ENCODE data around the gene ETV6.

Gene ETV6

DNA sequence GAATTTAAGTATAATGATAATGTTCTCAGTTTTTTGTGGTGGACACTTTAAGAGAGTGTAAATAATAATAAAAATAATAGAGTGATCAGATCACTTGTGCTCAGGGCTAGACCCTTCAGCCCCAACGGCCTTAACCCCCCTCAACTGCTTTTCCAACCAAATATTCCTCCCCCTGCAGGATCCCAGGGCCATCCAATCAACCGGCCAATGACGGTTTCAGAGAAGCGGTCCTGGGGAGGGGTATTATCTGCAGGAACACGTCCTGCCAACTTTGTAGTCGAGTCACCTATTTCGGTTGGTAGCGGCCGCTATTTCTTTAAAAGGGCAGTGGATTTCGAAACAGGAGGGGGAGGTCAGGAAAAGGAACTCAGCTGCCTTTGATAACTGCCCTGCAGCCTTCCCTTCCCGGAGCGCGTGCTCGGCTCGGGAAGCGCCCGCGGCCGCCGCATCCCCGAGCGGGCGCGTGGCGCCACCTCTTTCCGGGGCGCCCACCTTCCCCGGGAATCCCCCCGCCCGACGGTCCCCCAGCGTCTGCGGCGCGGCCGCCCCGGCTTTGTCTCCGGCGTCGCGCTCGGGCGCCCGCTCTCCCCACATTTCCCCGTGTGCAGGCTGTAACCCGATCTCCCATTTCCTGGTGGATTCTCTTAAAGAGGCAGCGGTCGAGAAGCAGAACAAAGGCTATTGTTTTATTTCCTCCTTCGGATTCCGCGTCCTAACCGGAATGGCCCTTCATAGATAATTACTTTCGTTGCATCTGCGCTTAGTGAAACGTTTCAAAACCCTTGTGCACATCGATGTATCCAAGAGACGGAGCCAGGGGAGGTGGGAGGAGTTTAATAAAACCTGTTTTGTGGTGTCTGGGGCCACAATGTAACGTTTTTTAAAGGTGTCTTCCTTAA lies 711 bp upstream of the ETV6 start:
- peak overlapping the region; percentile 94 for H3K27ac ChIP-seq
- no peaks in the 10 kb centered on the region for H3K36me3 ChIP-seq
- TF ChIP-seq, protein P1, sequence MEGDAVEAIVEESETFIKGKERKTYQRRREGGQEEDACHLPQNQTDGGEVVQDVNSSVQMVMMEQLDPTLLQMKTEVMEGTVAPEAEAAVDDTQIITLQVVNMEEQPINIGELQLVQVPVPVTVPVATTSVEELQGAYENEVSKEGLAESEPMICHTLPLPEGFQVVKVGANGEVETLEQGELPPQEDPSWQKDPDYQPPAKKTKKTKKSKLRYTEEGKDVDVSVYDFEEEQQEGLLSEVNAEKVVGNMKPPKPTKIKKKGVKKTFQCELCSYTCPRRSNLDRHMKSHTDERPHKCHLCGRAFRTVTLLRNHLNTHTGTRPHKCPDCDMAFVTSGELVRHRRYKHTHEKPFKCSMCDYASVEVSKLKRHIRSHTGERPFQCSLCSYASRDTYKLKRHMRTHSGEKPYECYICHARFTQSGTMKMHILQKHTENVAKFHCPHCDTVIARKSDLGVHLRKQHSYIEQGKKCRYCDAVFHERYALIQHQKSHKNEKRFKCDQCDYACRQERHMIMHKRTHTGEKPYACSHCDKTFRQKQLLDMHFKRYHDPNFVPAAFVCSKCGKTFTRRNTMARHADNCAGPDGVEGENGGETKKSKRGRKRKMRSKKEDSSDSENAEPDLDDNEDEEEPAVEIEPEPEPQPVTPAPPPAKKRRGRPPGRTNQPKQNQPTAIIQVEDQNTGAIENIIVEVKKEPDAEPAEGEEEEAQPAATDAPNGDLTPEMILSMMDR (IDR thresholded peaks at IDR 0.05; ENCODE audit: low read depth, low read length): no peak
- DNase-seq: peak; percentile 70
- no peaks in the 10 kb centered on the region for H3K27me3 ChIP-seq (ENCODE audit: insufficient read depth, low read depth, severe bottlenecking)
- H3K9me3 ChIP-seq (ENCODE audit: severe bottlenecking): no peaks in the 10 kb centered on the region
- H3K4me3 ChIP-seq (ENCODE audit: low read depth, low read length): peak overlapping the region; percentile 81

DNA sequence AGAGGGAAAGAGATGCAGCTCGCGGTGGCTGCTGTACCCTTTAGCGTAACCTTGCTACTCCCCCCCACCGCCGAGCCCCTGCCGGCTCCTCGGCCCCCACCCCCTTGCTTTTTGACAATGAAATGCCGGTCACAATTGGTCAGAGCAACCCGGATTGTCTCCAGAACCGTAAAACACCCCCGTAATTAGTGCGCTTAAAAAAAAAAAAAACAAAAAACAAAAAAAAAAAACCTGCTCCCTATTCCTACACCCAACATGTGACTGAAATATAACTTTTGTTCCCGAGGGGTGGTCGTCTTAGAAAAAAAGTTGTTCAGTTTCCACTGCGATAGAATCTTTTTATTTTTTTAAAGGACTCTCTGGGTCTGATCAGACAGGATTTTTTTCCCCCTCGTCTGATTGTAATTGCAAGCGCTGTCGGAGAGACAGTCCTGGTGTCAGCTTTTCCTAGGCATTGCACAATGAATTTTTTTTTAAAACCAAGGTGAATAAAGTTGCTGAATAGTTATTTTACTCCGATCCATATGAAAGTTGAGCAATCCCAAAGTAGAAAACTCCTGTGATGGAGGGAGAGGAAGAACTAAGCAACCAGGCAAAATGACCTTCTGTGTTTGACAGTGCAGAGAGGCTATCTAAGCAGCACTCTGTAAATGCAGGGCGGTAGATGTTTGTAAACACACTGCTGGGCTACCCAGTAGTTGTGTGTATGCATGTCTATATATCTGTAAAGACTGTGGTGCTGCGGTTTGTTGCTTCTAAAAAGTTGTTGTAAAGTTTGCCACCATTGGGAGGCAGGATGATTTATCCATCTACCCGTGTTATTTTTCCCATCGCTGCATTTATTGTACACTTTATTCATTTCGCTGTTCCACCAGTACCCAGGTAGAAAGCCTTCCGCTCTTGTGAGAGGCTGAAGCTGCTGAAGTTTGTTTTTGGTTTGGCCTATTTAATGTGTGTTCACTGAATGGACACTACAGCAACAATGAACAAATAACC lies 1.1 kb downstream of the ETV6 start:
- no peak for DNase-seq
- Histone ChIP-seq H3K4me3 (ENCODE audit: low read depth, low read length) (peak overlapping the region; percentile 81), H3K27me3 (ENCODE audit: insufficient read depth, low read depth, severe bottlenecking) (no peaks in the 10 kb centered on the region), H3K36me3 (no peaks in the 10 kb centered on the region), H3K9me3 (ENCODE audit: severe bottlenecking) (no peaks in the 10 kb centered on the region), H3K27ac (peak overlapping the region; percentile 71)
- TF ChIP-seq, protein P1 (IDR thresholded peaks at IDR 0.05; ENCODE audit: low read depth, low read length): no peak

DNA sequence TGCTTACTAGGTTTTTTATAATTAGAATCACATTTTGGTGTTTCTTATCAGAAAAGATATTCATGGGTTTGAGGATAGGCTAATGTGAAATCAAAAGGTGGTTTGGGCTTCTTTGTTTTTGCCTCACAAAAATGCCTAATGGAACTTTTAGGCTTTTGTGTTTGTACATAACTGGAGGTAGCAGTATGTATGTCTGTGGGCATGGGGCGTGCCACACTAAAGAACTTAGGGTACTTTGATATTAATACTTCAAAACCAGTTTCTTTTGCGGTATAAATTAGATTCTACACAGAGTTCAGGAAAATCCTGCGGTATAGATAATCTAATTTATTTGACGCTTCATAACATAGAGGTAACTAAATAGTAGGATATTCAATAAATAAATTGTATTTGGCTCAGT lies 1.9 kb downstream of the ETV6 start:
- TF ChIP-seq, protein P1 (IDR thresholded peaks at IDR 0.05; ENCODE audit: low read depth, low read length): no peak
- DNase-seq: no peak
- H3K27me3 ChIP-seq (ENCODE audit: insufficient read depth, low read depth, severe bottlenecking): no peaks in the 10 kb centered on the region
- no peak overlapping the region for H3K27ac ChIP-seq
- H3K36me3 ChIP-seq: no peaks in the 10 kb centered on the region
- H3K4me3 ChIP-seq (ENCODE audit: low read depth, low read length): no peak overlapping the region
- no peaks in the 10 kb centered on the region for H3K9me3 ChIP-seq (ENCODE audit: severe bottlenecking)

DNA sequence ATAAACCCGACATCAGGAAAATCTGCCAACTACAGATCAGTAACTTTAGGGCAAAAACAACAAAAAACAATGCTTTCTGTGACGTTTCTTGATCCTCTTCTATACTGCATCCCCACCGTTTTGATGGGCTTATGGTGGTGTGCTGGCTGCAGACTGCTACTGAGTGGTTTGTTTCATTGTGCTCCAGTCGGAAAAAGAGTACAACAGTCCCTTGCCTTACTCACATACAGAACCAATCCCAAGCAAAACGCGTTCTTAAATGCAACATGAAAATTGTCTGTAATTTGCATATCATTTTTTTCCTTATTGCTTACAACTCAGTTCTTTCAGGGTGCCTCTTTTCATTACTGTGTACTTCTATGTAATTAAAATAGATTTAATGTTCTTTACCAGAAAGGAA lies 2.3 kb downstream of the ETV6 start:
- no peak overlapping the region for H3K27ac ChIP-seq
- no peaks in the 10 kb centered on the region for H3K36me3 ChIP-seq
- no peak for DNase-seq
- no peaks in the 10 kb centered on the region for H3K9me3 ChIP-seq (ENCODE audit: severe bottlenecking)
- TF ChIP-seq, protein P1 (IDR thresholded peaks at IDR 0.05; ENCODE audit: low read depth, low read length): no peak
- H3K27me3 ChIP-seq (ENCODE audit: insufficient read depth, low read depth, severe bottlenecking): no peaks in the 10 kb centered on the region
- H3K4me3 ChIP-seq (ENCODE audit: low read depth, low read length): no peak overlapping the region

DNA sequence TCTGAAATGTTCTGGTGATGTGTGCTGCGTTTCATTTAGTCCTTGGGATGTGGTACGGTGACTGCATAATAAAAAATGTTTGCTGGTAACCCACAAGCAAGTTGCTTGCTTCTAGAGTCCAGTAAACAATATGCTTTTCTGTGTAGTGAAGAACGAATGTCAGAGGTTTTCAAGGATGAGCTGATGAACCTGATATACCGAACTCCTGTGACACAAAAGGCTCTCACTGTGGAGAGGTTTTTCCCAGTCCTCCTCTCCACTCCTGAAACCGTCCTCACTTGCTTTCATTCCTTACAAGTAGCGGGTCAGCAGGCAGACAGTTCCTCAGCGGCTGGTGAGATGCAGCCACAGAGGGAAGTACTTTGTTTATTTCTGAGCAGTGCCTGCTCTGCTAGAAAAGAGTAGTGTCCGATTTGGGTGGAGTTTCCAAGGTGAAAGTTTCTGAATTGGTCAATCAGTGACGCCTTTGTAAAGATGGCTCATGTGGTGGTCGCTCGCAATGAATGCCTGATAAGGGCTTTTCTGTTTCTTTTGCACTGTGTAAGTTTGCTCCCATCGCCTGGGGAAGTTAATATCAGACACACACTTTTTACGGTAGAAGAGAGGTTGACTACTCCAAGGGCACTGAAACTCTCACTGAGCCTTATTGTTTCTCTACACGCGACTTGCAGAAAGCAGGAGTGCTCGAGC lies 3.0 kb downstream of the ETV6 start:
- Histone ChIP-seq H3K36me3 (no peaks in the 10 kb centered on the region), H3K4me3 (ENCODE audit: low read depth, low read length) (no peak overlapping the region), H3K27me3 (ENCODE audit: insufficient read depth, low read depth, severe bottlenecking) (no peaks in the 10 kb centered on the region), H3K27ac (no peak overlapping the region), H3K9me3 (ENCODE audit: severe bottlenecking) (no peaks in the 10 kb centered on the region)
- no peak for DNase-seq
- TF ChIP-seq, protein P1 (IDR thresholded peaks at IDR 0.05; ENCODE audit: low read depth, low read length): no peak
